GM18907 (cell line): Measurements from ENCODE around the gene FAM131B.
"Not testable (repeated sequence)": the region's sequence is repeated elsewhere in the genome, so short reads cannot be mapped to it uniquely, and the experiment has no call there.

Source experiments
- ATAC-seq: cut with Tn5 transposase; IDR thresholded peaks from one replicate; pipeline ENCODE4 v1.9.1; 2021; ENCODE audit warnings: mild to moderate bottlenecking, moderate library complexity; ENCODE audit not compliant: unreplicated experiment

Gene FAM131B

DNA sequence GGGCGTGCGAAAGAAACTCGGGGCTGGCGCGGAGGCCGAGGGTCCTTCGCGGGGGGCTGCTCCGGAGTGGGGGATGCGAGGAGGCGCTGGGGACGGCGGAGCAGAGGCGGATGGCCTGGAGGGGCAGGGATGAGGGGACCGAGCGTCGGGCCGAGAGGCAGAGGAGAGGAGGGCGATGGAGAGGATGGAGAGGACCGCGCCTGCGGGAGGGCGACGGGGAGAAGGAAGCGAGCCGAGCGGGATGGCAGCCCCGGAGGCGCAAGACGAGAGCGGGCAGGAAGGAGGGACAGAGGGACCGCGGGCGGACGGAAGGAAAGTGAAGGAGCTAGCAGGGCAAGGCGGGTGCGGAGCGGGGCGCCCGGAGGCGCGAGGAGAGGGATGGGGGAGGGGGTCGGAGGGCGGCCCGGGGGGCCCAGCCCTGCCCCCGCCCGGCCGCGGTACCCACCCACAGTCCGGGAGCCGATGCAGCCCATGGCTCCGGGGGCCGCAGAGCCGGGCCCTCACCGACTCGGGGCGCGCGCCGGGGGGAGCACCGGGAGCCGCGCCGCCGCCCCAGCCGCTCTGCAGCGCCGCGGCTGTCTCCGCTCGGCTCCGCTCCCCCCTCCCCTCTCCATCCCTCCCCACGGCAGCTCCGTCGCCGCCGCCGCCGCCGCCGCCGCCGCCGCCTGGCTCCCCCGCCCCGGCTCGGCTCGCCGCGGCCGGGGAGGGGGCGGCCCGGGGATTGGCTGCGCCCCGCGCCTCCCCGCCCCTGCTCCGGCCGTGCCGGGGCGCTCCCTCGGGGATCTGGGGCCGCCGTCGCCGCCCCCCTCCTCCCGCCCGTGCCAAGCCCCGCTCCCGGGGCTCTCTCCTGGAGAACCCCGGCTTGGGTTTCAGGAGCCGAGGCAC is at the start of gene FAM131B:
Gene FAM131B, minus strand, starts transcription at position 583 of the 885 bp plus-strand sequence. Its CDS starts 110 bp downstream, at position 473.
- ATAC-seq, result no peak

DNA sequence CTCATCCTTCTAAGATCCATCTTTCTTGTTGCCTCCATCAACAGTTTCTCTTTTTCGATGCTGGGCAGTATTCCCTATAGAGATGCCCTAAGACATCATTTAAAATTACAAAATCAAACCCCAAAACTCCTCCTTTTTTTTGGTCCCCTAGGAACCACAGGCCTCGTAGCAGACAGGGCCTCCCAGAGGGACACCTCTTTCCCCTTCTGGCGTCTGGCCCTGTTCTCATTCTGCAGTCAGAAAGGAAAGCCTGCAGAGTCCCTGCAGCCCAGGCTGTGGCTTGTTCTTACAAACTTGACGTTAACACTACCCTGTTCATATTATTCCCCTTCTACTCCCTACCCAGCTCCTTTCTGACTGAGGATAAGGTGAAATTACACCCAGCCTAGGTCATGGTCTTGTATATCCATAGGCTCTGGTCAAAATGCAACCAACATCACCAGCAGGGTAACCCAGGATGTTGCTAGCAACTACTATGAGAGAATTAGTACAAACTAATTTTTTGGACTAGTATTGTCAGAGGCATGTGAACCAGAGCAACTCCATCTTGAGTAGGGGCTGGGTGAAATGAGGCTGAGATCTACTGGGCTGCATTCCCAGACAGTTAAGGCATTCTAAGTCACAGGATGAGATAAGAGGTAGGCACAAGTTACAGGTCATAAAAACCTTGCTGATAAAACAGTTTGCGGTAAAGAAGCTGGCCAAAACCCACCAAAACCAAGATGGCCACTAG is 49.6 kb upstream of the FAM131B start:
- no peak for ATAC-seq

DNA sequence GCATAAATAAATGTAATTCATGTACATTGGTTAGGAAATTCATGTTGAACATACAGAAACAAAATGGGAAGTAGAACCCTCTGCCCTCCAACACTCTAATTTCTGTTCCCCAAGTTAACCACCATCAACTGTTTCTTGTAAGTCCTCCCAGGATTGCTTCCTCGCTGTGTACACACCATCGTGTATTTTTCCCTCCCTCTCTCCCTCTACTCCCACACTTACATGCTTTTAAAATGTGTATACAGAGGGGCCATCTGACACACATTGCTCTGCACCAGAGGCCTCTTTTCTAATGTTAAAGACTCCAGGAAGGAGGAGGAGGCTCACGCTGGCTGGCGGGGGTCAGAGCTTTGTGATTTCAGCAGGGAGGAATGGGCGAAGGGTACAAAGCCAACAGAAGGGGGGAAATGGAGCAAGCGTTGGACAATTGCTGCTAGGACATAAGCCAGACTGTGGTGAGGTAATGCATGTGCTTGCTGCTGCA is 48.0 kb upstream of the FAM131B start:
- ATAC-seq, result no peak

DNA sequence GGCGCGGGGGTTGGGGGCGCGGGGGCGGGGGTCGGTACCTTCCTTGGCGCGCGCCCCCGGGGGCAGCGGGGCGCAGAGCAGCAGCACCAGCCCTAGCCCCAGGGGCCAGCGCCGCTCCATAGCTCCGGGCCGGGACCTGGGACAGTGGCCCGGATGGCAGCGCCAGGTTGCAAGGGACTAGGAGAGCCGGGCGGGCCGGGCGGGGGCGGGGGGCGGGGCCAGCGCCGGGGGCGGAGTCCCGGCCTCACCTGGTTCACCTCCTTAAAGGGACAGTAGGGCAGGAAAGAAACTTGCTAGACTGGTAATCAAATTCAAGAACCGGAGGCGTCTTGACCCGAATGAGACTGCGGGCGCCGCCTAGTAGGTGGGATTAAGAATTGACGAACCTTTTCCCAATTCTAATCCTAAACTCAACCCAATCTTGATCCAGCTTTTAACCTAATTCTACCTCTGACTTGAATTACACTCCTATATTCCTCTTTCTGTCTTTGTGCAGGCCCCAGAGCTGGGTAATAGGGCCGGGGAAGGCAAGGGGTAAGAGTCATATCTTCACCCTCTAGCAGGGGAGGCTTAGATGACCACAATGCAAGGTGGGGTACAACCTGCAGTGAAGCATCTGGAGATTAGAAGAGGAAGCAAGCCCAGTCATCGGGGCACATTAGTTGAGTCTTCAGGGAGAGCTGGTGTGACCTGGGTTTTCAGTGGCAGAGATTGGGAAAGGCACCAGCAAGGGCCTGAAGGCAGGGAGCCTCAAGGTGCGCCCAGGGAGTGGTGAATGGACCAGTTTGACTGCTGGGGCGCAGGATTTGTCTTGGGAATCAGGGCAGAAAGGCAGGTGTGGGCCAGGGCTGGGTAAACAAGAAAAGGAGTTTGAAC is 46.4 kb upstream of the FAM131B start, which contains the start of gene EPHA1:
Gene EPHA1, minus strand, starts transcription at position 171 of the 876 bp plus-strand sequence. Its CDS starts 51 bp downstream, at position 120.
- no peak for ATAC-seq

DNA sequence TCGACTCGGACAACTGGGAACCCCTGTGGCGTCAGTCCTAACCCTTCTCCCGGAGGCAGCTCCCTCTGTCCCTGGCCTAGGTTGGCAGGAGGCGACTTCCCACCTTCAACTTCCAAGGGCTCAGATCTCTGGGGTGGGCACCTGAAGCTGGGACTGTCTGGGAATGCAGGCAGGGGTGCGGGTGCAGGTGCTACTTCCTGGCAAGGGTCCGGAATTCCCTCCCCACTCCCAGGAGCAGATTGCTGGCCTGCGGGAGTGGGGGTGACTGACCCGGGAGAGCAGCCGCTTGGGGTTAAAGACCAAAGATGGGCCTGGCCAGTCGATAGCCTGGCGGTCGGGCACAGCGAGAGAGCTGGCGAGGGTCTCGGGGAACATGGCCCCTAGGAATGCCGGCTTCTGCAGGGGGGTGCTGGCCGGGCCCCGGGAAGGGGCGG is 45.8 kb upstream of the FAM131B start:
- ATAC-seq, result no peak

DNA sequence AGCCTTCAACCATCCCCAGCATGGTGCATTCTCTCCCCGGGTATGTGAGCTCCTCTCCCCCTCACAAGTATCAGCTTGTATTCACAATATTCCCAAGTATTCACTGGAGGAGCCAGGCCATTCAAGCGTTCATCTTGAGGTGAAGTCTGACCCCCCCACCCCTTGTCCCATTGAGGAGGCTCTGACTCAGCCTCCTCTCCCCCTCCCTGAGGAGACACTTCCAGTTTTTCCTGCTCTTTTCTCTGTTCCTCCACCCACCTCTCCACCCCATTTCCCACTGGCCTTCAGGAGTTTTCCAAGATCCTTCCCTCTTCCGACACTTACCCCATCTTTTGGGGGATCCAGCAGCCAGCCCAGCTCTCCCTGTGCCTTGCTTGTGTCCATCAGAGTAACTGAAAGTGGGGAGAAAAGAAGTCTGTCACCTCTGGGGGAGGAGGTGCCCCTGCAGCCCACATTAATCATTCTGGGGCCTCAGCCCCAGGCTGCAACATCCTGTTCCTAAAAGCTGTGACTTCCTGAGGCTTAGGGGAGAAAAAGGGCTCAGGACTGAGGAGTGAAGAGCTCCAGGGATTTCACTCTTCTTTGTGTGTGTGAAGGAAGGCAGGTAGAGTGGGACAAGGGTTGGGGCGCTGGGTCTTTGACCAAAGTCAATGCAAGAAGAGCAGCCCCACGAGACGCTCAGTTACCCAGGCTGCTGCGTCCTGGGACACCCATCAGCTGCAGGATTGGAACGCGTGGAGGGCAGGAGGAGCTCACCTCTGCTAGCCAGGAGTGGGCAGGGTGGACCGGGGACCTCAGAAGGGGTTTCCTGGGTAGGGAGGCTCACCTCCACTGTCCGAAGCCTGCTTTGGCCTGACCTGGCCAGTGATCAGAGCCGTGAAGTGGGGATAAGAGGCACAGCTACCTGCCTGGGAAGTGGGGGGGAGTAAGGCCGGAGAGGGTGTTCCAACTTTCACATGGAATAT is 45.1 kb upstream of the FAM131B start:
- ATAC-seq, result no peak

GRCh38 chr7:143406002-143406357 is 43.5 kb upstream of the FAM131B start:
- no peak for ATAC-seq

GRCh38 chr7:143405173-143406001 is 42.9 kb upstream of the FAM131B start:
- ATAC-seq, result no peak

- ATAC-seq, result not testable (repeated sequence)
These were observed 39.7 kb upstream of the FAM131B start for GRCh38 chr7:143402233-143402632.

DNA sequence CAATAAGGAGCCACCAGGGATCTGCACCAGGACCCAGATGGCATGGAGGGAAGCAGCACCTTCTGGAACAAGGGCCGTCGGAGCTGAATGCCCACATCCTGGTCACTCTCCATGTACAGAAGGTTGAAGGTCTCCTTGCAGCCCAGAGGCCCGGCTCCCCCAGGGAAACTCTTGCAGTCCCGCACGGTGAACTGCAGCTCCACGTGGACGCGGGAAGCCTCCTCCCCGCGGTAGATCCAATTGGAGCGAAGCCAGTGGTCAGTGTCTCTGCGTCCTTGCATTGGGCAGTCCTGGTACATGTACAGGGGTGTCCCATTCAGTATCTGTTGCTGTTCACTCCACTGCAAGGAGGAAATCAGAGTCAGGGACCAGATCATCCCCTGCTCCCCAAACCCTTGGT is 38.8 kb upstream of the FAM131B start:
- ATAC-seq, result no peak

DNA sequence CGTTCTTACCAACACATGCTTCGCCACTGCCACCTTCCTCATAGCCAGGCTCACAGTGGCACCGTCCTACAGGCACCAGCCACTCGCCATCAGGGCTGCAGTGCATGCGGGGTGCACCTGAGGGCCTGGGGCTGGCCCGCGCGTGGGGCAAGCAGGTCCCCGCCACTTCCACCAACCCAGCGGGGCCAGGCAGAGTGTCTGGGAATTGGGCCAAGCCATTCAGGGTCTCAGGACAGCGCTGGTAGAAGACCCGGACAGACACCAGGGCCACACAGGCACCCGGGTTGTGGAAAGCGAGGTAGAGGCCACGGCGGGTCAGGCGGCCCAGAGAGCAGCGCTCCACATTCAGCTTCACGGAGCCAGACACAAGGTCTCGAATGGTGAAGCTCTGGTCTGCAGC is 37.1 kb upstream of the FAM131B start:
- no peak for ATAC-seq

- ATAC-seq, result no peak
These were observed 36.6 kb upstream of the FAM131B start for GRCh38 chr7:143399151-143399550.

- no peak for ATAC-seq
These were observed 36.1 kb upstream of the FAM131B start for GRCh38 chr7:143398616-143399015.

- no peak for ATAC-seq
These were observed 35.4 kb upstream of the FAM131B start for GRCh38 chr7:143397710-143398530.

GRCh38 chr7:143396625-143397556 is 34.4 kb upstream of the FAM131B start:
- no peak for ATAC-seq

DNA sequence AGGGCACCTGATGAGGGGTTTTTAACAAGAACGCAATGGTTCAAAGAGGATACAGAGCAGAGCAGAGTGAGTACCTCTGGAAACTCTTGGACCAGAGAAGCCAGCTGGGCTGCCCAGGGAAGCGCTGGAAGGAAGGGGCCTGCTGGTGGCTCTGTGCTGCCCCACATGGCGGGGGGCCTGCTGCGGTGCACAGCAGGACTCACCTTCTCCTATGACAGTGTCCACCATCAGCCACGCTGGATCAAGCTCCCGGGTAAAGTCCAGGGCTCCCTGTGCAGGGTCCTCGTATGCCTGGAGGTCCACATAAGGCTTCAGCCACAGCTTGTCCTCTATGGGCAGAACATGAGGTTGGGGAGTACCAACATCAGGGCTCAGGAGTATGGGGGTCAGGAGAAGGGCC is 33.7 kb upstream of the FAM131B start:
- ATAC-seq, result no peak
